Activated CD4-positive, alpha-beta T cell treated with anti-CD3 and anti-CD28 coated beads, Interleukin-2, amount 10 ng/mL, durations not matched to agents 7 days and 5 days (primary cell): ENCODE measurements around the gene CEACAM19. TPM values are rescaled to one million over a fixed set of nuclear protein-coding genes. Genes with fewer than 3 reads are reported as not detected.
"Not testable (repeated sequence)": the region's sequence is repeated elsewhere in the genome, so short reads cannot be mapped to it uniquely, and the experiment has no call there.

Experiments
- CTCF ChIA-PET: fragments of 350-600 bp; sonication (Branson Sonifier 250); formaldehyde crosslinking; loops from one replicate; lab custom pipeline; 2021; ENCODE audit warnings: antibody characterized with exemption; lab: Charles Lee
- POLR2A ChIA-PET: fragments of 350-600 bp; sonication (Branson Sonifier 250); formaldehyde crosslinking; loops from one replicate; lab custom pipeline; 2021; ENCODE audit warnings: antibody characterized with exemption; lab: Charles Lee
- DNase-seq: peaks from one replicate; pipeline ENCODE4 v3.0.0-alpha.2; 2020
- H3K27ac Mint-ChIP-seq: one replicate; pipeline ENCODE4 v1.8.0; 2021; ENCODE audit warnings: mild to moderate bottlenecking, moderate library complexity, mixed read lengths
- H3K27me3 Mint-ChIP-seq: one replicate; pipeline ENCODE4 v1.8.0; 2021; ENCODE audit warnings: mixed read lengths
- H3K36me3 Mint-ChIP-seq: one replicate; pipeline ENCODE4 v1.8.0; 2021; ENCODE audit warnings: low read depth, mixed read lengths
- H3K4me1 Mint-ChIP-seq: one replicate; pipeline ENCODE4 v1.8.0; 2021; ENCODE audit warnings: mixed read lengths
- H3K4me3 Mint-ChIP-seq: one replicate; pipeline ENCODE4 v1.8.0; 2021; ENCODE audit warnings: mild to moderate bottlenecking, moderate library complexity, mixed read lengths
- H3K9me3 Mint-ChIP-seq: one replicate; pipeline ENCODE4 v1.8.0; 2021; ENCODE audit warnings: mixed read lengths
- total RNA-seq, 2 experiments: library from RNA; stranded (reverse); gene quantifications; one replicate each; pipeline ENCODE4 v1.2.3, GENCODE V29; 2021

Gene CEACAM19
- total RNA-seq, 2 experiments from 2014 or later = 0.23 TPM; not detected in 1

GRCh38 chr19:44710483-44710882 lies 39.2 kb downstream of the CEACAM19 start:
- H3K36me3 Mint-ChIP-seq = no peaks in the 10 kb centered on the region
- POLR2A ChIA-PET = no interaction called here
- no peak overlapping the region for H3K4me3 Mint-ChIP-seq
- CTCF ChIA-PET = interaction anchor here (0.5 to 2.7 kb wide), 2 partner anchors 13 to 1037 kb away, joined by 3 to 13 read pairs; no protein-coding TSS in a partner anchor
- no peak overlapping the region for H3K27ac Mint-ChIP-seq
- H3K9me3 Mint-ChIP-seq = peaks cover 11% of the 10 kb centered on the region
- DNase-seq = no peak
- no peaks in the 10 kb centered on the region for H3K4me1 Mint-ChIP-seq
- H3K27me3 Mint-ChIP-seq = peaks cover 3% of the 10 kb centered on the region

- Mint-ChIP-seq H3K4me3 (no peak overlapping the region), H3K27ac (no peak overlapping the region), H3K27me3 (peaks cover 3% of the 10 kb centered on the region), H3K36me3 (no peaks in the 10 kb centered on the region), H3K4me1 (no peaks in the 10 kb centered on the region), H3K9me3 (peaks cover 17% of the 10 kb centered on the region)
- ChIA-PET POLR2A (no interaction called here), CTCF (interaction anchor here (0.6 to 4.4 kb wide), 4 partner anchors 10 to 58 kb away, joined by 4 to 24 read pairs (median 6); no protein-coding TSS in a partner anchor)
- DNase-seq = no peak
Observed at GRCh38 chr19:44712864-44713515, 41.7 kb downstream of the CEACAM19 start.

- Mint-ChIP-seq H3K27me3 (peaks cover 3% of the 10 kb centered on the region), H3K9me3 (peaks cover 17% of the 10 kb centered on the region), H3K4me1 (no peaks in the 10 kb centered on the region), H3K36me3 (no peaks in the 10 kb centered on the region), H3K4me3 (no peak overlapping the region), H3K27ac (no peak overlapping the region)
- CTCF ChIA-PET = interaction anchor here (0.5 to 4.4 kb wide), 5 partner anchors 8 to 1168 kb away, joined by 3 to 24 read pairs (median 4); partner anchors contain the start of gene NECTIN2
- POLR2A ChIA-PET = no interaction called here
- DNase-seq = no peak
Observed at GRCh38 chr19:44714597-44715169, 43.4 kb downstream of the CEACAM19 start.

GRCh38 chr19:44717603-44718002 lies 46.3 kb downstream of the CEACAM19 start:
- Mint-ChIP-seq H3K4me1 (peaks cover 14% of the 10 kb centered on the region), H3K27me3 (no peaks in the 10 kb centered on the region), H3K27ac (no peak overlapping the region), H3K36me3 (no peaks in the 10 kb centered on the region), H3K9me3 (peaks cover 15% of the 10 kb centered on the region), H3K4me3 (no peak overlapping the region)
- ChIA-PET POLR2A (no interaction called here), CTCF (interaction anchor here (0.6 to 1.4 kb wide), 6 partner anchors 53 to 798 kb away, joined by 3 to 6 read pairs (median 4); no protein-coding TSS in a partner anchor)
- no peak for DNase-seq

- no peaks in the 10 kb centered on the region for H3K36me3 Mint-ChIP-seq
- H3K27me3 Mint-ChIP-seq = no peaks in the 10 kb centered on the region
- no peak for DNase-seq
- peaks cover 15% of the 10 kb centered on the region for H3K9me3 Mint-ChIP-seq
- ChIA-PET CTCF (interaction anchor here (0.6 to 7.8 kb wide), 4 partner anchors 14 to 215 kb away, joined by 3 to 222 read pairs (median 4); no protein-coding TSS in a partner anchor), POLR2A (no interaction called here)
- no peak overlapping the region for H3K4me3 Mint-ChIP-seq
- H3K27ac Mint-ChIP-seq = no peak overlapping the region
- H3K4me1 Mint-ChIP-seq = peaks cover 23% of the 10 kb centered on the region
Observed at GRCh38 chr19:44718441-44719261, 47.4 kb downstream of the CEACAM19 start.

- H3K9me3 Mint-ChIP-seq = peaks cover 15% of the 10 kb centered on the region
- H3K27ac Mint-ChIP-seq = no peak overlapping the region
- H3K36me3 Mint-ChIP-seq = no peaks in the 10 kb centered on the region
- CTCF ChIA-PET = interaction anchor here (1.2 to 7.8 kb wide), 2 partner anchors 15 to 49 kb away, joined by 3 to 222 read pairs; no protein-coding TSS in a partner anchor
- peaks cover 29% of the 10 kb centered on the region for H3K4me1 Mint-ChIP-seq
- DNase-seq = no peak
- no peaks in the 10 kb centered on the region for H3K27me3 Mint-ChIP-seq
- H3K4me3 Mint-ChIP-seq = no peak overlapping the region
- POLR2A ChIA-PET = no interaction called here
Observed at GRCh38 chr19:44719262-44719701, 48.0 kb downstream of the CEACAM19 start.

- DNase-seq, H3K4me3 Mint-ChIP-seq, H3K27me3 Mint-ChIP-seq, H3K27ac Mint-ChIP-seq, POLR2A ChIA-PET, H3K36me3 Mint-ChIP-seq, H3K9me3 Mint-ChIP-seq: not testable (repeated sequence)
- H3K4me1 Mint-ChIP-seq = peaks cover 36% of the 10 kb centered on the region
- CTCF ChIA-PET = interaction anchor here (7.8 kb wide), 1 partner anchor 48 kb away, joined by 222 read pairs; no protein-coding TSS in a partner anchor
Observed at GRCh38 chr19:44720396-44720795, 49.1 kb downstream of the CEACAM19 start.

GRCh38 chr19:44720945-44721344 lies 49.7 kb downstream of the CEACAM19 start:
- peaks cover 40% of the 10 kb centered on the region for H3K4me1 Mint-ChIP-seq
- DNase-seq = no peak
- no peak overlapping the region for H3K4me3 Mint-ChIP-seq
- no peaks in the 10 kb centered on the region for H3K36me3 Mint-ChIP-seq
- ChIA-PET POLR2A (no interaction called here), CTCF (interaction anchor here (7.8 kb wide), 1 partner anchor 47 kb away, joined by 222 read pairs; no protein-coding TSS in a partner anchor)
- peaks cover 2% of the 10 kb centered on the region for H3K9me3 Mint-ChIP-seq
- H3K27ac Mint-ChIP-seq = no peak overlapping the region
- no peaks in the 10 kb centered on the region for H3K27me3 Mint-ChIP-seq

GRCh38 chr19:44721369-44721768 lies 50.1 kb downstream of the CEACAM19 start:
- POLR2A ChIA-PET, H3K9me3 Mint-ChIP-seq, H3K27ac Mint-ChIP-seq, H3K4me3 Mint-ChIP-seq, DNase-seq, H3K36me3 Mint-ChIP-seq, H3K27me3 Mint-ChIP-seq: not testable (repeated sequence)
- H3K4me1 Mint-ChIP-seq = peaks cover 40% of the 10 kb centered on the region
- CTCF ChIA-PET = interaction anchor here (0.6 to 7.8 kb wide), 4 partner anchors 7 to 123 kb away, joined by 3 to 222 read pairs (median 14); no protein-coding TSS in a partner anchor

GRCh38 chr19:44722131-44723121 lies 51.1 kb downstream of the CEACAM19 start:
- no peak overlapping the region for H3K4me3 Mint-ChIP-seq
- DNase-seq = no peak
- H3K27ac Mint-ChIP-seq = no peak overlapping the region
- H3K36me3 Mint-ChIP-seq = no peaks in the 10 kb centered on the region
- no peaks in the 10 kb centered on the region for H3K9me3 Mint-ChIP-seq
- ChIA-PET POLR2A (interaction anchor here (0.8 kb wide), 1 partner anchor 48 kb away, joined by 3 read pairs; no protein-coding TSS in a partner anchor), CTCF (interaction anchor here (0.6 to 7.8 kb wide), 17 partner anchors 8 to 312 kb away, joined by 3 to 222 read pairs (median 5); partner anchors contain the start of gene NECTIN2)
- H3K27me3 Mint-ChIP-seq = no peaks in the 10 kb centered on the region
- H3K4me1 Mint-ChIP-seq = peaks cover 40% of the 10 kb centered on the region

- H3K4me3 Mint-ChIP-seq = no peak overlapping the region
- no peaks in the 10 kb centered on the region for H3K9me3 Mint-ChIP-seq
- H3K4me1 Mint-ChIP-seq = peaks cover 45% of the 10 kb centered on the region
- DNase-seq = no peak
- no peaks in the 10 kb centered on the region for H3K36me3 Mint-ChIP-seq
- ChIA-PET POLR2A (interaction anchor here (1.1 to 1.5 kb wide), 2 partner anchors 30 to 48 kb away, joined by 3 to 7 read pairs; no protein-coding TSS in a partner anchor), CTCF (interaction anchor here (0.6 to 7.8 kb wide), 40 partner anchors 8 to 716 kb away, joined by 3 to 222 read pairs (median 5); partner anchors contain the start of genes BCAM and NECTIN2)
- no peaks in the 10 kb centered on the region for H3K27me3 Mint-ChIP-seq
- no peak overlapping the region for H3K27ac Mint-ChIP-seq
Observed at GRCh38 chr19:44723299-44723951, 52.1 kb downstream of the CEACAM19 start.
